Pancreas (tissue), 10 donors: ENCODE measurements around the gene SLCO2B1. TPM values are rescaled to one million over a fixed set of nuclear protein-coding genes. Genes with fewer than 3 reads are reported as not detected.

Experiments used
- ATAC-seq, 4 donors: fragments of 200-7000 bp; cut with Tn5 transposase; one replicate each; pipeline versions ENCODE4 v1.8.0 to v1.9.1; 2020; ENCODE audit warnings: mild to moderate bottlenecking in 4 of 4, moderate library complexity in 4 of 4
- DNase-seq, 6 donors: peaks; one replicate each; pipeline ENCODE4 v3.0.0-alpha.2; 2020
- FAIRE-seq: peaks from 2 replicates; lab custom pipeline; 2012; peaks lifted over from hg19 to GRCh38; lab: Jason Lieb, UNC
- H3K27ac ChIP-seq, 4 donors: fragments of 200-600 bp; sonication (generic); 1 replicate in 3 of 4; 2 replicates in 1 of 4; pipeline versions ENCODE4 v1.5.0 to v1.8.0; 2020
- H3K27me3 ChIP-seq, 4 donors: fragments of 200-600 bp; one replicate each; pipeline ENCODE4 v1.8.0; 2021
- H3K36me3 ChIP-seq, 3 donors: fragments of 200-600 bp; sonication (generic) in 1 of 3; one replicate each; pipeline versions ENCODE4 v1.5.0 to v1.8.0; 2020 to 2021
- H3K4me1 ChIP-seq, 3 donors: fragments of 200-600 bp; one replicate each; pipeline ENCODE4 v1.8.0; 2021
- H3K4me3 ChIP-seq, 4 donors: fragments of 200-600 bp; sonication (generic) in 2 of 4; one replicate each; pipeline versions ENCODE4 v1.5.0 to v1.8.0; 2020 to 2021
- H3K9me3 ChIP-seq, 4 donors: fragments of 200-600 bp; one replicate each; pipeline ENCODE4 v1.8.0; 2021
- WGBS, 2 donors: extraction: QIAGEN DNeasy Blood & Tissue Kit; methylation state at CpG; one replicate each; pipeline ENCODE4 v1.1.7; 2013; 5-methylcytosine and 5-hydroxymethylcytosine counted together
- intact Hi-C, 3 donors: fragments of 100-400 bp; cut with DNase I; formaldehyde crosslinking; loops; one replicate each; pipeline versions ENCODE4 v1.11.1 to v1.14.2; 2022
- polyA plus RNA-seq, 2 donors: library from polyadenylated mRNA; stranded (reverse); fragments of 200-250 nt; gene quantifications; one replicate each; pipeline ENCODE4 v1.2.3, GENCODE V29; 2013
- total RNA-seq, 6 donors: library from RNA; stranded (reverse); fragmentation: NEBNext Ultra II Directional in 4 of 6; extraction: Animal tissue kit (Norgen Biotek cat#: 25700) in 4 of 6; gene quantifications; one replicate each; pipeline versions ENCODE4 v1.2.1 to v1.2.4, GENCODE V29; 2021 to 2023
- TF ChIP-seq, protein P1 (sequence below), 4 donors: fragments of 200-600 bp; sonication (generic) in 3 of 4; IDR thresholded peaks; one replicate each; pipeline versions ENCODE4 v1.5.0 to v1.8.0; 2021; ENCODE audit warnings: antibody characterized with exemption in 4 of 4
- donor health status: healthy with polysubstance abuse.
- donor health status: DM: no; HTN: no; CAD: no; lungs with moderate emphysema.
- donor health status: DM: no; HTN: no; CAD: no.
- donor health status: control.
- donor health status: control.
- donor health status: Bipolar disorder and iron deficiency.
- donor health status: DM: yes; HTN: yes; CAD: no.
- donor health status: DM: no; HTN: no; CAD: no.
- donor health status: DM: no; HTN: no; CAD: no.
- donor health status: DM: yes; HTN: yes; CAD: no.

SLCO2B1 gene
- total and polyA plus RNA-seq, 8 donors: 3.6 to 71.4 (median 25.9) TPM

DNA sequence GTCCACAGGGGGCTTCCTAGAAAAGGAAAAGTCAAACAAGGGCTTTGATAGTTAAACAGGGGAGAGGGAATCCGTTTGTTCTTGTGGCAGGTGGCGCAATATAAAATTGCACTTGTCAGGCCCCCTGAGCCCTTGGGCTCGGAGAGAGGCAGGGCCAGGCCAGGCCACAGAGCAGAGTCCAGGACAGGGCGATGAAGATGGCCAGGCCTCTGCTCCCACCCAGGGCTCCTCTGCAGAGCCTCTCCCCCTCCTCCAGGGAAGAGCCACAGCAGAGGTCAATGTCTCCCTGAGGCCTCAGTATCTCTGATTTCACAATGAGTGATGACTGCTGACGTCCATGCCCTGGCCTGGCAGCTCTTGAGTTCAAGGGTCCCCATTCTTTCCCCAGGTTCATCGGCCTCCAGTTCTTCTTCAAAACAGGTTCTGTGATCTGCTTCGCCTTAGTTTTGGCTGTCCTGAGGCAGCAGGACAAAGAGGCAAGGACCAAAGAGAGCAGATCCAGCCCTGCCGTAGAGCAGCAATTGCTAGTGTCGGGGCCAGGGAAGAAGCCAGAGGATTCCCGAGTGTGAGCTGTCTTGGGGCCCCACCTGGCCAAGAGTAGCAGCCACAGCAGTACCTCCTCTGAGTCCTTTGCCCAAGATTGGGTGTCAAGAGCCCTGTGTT is 53.2 kb downstream of the SLCO2B1 start:
- DNase-seq (peak in 1 of 6 donors; percentile 45), FAIRE-seq (no peak), ATAC-seq (peak in 1 of 4 donors; percentile 3)
- Histone ChIP-seq H3K4me1 (peaks cover 0 to 3% (median 0%) of the 10 kb centered on the region in 3 donors), H3K4me3 (no peak overlapping the region), H3K27ac (no peak overlapping the region), H3K9me3 (no peaks in the 10 kb centered on the region), H3K36me3 (no peaks in the 10 kb centered on the region), H3K27me3 (no peaks in the 10 kb centered on the region)
- intact Hi-C loops: loop anchor here in 1 of 3 donors (5.0 kb wide), 1 partner anchor 62 kb away; no protein-coding TSS in a partner anchor
- TF ChIP-seq, protein P1, sequence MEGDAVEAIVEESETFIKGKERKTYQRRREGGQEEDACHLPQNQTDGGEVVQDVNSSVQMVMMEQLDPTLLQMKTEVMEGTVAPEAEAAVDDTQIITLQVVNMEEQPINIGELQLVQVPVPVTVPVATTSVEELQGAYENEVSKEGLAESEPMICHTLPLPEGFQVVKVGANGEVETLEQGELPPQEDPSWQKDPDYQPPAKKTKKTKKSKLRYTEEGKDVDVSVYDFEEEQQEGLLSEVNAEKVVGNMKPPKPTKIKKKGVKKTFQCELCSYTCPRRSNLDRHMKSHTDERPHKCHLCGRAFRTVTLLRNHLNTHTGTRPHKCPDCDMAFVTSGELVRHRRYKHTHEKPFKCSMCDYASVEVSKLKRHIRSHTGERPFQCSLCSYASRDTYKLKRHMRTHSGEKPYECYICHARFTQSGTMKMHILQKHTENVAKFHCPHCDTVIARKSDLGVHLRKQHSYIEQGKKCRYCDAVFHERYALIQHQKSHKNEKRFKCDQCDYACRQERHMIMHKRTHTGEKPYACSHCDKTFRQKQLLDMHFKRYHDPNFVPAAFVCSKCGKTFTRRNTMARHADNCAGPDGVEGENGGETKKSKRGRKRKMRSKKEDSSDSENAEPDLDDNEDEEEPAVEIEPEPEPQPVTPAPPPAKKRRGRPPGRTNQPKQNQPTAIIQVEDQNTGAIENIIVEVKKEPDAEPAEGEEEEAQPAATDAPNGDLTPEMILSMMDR (IDR thresholded peaks at IDR 0.05): no peak
- WGBS, 2 donors: 84 to 93% methylated on average over 10 of the region's 10 CpGs

DNA sequence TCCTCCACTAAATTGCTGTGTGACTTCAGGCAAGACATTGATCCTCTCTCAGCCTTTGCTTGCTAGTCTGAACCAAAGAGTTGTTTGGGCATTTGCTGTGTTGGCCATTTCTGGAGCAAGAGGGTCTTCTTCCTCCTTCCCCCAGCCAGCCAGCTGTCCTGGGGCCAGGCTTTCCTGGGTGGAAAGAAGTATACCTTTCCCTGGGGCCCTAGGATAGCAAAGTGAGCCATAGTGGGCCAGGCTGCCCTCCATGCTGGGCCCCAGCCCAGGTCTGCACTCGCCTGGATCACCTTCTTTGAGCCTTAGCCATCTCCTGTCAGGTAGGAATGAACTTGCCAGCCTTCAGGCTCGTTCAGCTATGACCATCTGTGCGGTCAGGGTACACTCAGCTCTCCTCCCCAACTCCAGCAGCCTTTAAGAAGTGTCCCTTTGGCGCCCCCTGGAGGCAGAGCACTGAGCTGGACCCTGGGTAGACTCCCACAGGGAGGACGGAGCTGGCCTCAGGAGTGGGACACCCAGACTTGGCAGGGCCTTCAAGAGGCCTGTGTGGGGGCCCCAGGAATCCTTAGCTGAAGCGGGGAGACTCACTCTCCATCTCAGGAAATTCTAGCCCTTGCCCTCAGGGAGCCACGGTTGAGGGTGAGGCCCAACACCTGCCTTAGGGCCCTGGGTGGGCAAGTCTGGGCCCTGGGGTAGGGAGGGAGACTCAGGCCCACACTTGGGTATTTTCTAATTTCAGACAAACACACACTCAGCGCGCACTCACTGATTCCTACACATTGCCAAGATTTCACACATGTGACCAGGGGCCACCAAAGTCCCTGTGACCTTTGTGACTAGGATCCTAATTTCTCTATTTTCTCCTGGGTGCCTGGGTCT is 54.0 kb downstream of the SLCO2B1 start:
- peak; percentile 95 to 97 (median 96) for ATAC-seq
- WGBS, 2 donors: 24 to 30% methylated on average over 9 of the region's 9 CpGs
- Histone ChIP-seq H3K4me3 (no peak overlapping the region), H3K27me3 (no peaks in the 10 kb centered on the region), H3K36me3 (no peaks in the 10 kb centered on the region), H3K27ac (no peak overlapping the region), H3K9me3 (no peaks in the 10 kb centered on the region), H3K4me1 (peaks cover 0 to 3% (median 0%) of the 10 kb centered on the region in 3 donors)
- intact Hi-C loops: loop anchor here in 1 of 3 donors (5.0 kb wide), 1 partner anchor 63 kb away; no protein-coding TSS in a partner anchor
- TF ChIP-seq, protein P1 (IDR thresholded peaks at IDR 0.05): peak; percentile 77 to 93 (median 86)
- DNase-seq: peak; percentile 79 to 98 (median 92)
- FAIRE-seq: no peak

DNA sequence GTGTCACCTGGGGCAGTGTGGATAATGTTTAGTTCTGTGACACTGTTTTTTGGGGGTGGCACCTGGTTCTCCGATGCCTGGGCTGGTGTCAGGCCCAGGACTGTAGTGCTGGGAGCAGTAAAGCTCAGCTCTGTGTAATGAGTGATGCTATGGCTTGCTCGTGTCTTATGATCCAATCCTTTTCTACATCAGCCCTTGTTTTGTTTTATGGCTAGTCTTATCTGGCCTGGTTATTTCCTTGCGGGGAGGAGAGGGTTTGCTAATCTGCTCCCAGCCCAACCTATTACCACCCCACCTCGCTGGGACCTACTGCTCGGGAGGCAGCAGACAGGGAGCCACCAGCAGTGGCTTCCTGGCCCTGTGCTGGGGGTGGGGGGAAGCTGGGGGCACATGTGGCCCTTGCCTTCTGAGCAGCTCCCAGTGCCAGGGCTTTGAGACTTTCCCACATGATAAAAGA is 54.7 kb downstream of the SLCO2B1 start:
- no peak for ATAC-seq
- H3K4me3 ChIP-seq: no peak overlapping the region
- WGBS, 2 donors: 75 to 82% methylated on average over 5 of the region's 5 CpGs
- TF ChIP-seq, protein P1 (IDR thresholded peaks at IDR 0.05): no peak
- H3K4me1 ChIP-seq: peaks cover 0 to 3% (median 0%) of the 10 kb centered on the region in 3 donors
- FAIRE-seq: no peak
- no peaks in the 10 kb centered on the region for H3K36me3 ChIP-seq
- intact Hi-C loops: no loop called here
- H3K27ac ChIP-seq: no peak overlapping the region
- peak in 1 of 6 donors; percentile 20 for DNase-seq
- H3K27me3 ChIP-seq: no peaks in the 10 kb centered on the region
- H3K9me3 ChIP-seq: no peaks in the 10 kb centered on the region

DNA sequence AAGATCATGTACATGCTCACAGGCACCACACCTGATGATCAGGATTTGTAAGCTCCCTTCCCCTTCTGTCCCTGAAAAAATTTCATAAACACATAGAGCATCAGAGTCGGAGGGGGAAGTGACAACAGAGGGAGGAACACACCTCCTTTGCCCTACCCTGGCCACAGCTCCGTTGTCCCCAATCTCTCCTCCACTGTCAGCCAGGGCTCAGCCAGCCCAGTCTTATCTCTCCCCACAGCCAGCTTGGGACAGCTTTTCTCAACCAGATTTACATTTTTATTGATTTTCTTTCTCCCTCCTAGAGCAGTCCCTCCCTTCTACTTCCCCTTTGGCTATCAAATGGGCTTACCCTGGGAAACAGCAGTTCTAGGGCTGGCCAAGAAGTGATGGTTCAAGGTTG is 57.5 kb downstream of the SLCO2B1 start:
- Histone ChIP-seq H3K4me1 (peaks cover 0 to 6% (median 0%) of the 10 kb centered on the region in 3 donors), H3K9me3 (no peaks in the 10 kb centered on the region), H3K4me3 (no peak overlapping the region), H3K36me3 (no peaks in the 10 kb centered on the region), H3K27ac (no peak overlapping the region), H3K27me3 (no peaks in the 10 kb centered on the region)
- intact Hi-C loops: no loop called here
- WGBS, 2 donors: 5% methylated on average over 2 of the region's 2 CpGs
- TF ChIP-seq, protein P1 (IDR thresholded peaks at IDR 0.05): no peak
- DNase-seq (peak in 1 of 6 donors; percentile 33), ATAC-seq (peak in 1 of 4 donors; percentile 23), FAIRE-seq (no peak)
